ENCODE data around the gene MROH2B.

Gene MROH2B

DNA sequence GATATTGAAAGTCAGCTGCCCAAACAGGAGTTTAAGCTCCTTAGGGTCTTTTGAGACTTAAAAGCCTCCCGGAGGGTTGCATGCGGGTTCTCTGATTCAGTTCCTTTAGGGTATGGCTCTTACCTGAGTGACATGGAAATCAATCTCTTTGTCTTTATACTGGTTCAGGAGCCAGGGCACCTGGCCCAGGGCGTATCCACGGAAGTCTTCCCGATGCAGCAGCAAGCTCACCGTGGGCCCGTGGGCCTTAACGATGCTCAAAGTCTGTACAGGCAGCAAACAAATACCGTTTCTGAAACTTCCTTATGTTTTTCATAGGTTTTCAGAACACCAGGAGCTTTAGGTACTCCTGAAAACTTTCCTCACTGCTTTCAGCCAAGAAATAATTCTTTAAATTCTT, 13.2 kb downstream of the MROH2B start:
- Histone ChIP-seq H3K27ac (no peak overlapping the region), H3K79me2 (ENCODE audit: insufficient read depth, low read depth) (no peaks in the 10 kb centered on the region), H3K4me2 (no peak overlapping the region), H3K27me3 (ENCODE audit: insufficient read depth, low read depth) (no peaks in the 10 kb centered on the region), H3K9ac (no peak overlapping the region), H3K4me3 (IDR thresholded peaks at IDR 0.05; ENCODE audit: insufficient read depth, low read depth, low read length) (no peak overlapping the region), H2AFZ (ENCODE audit: low read depth) (no peak overlapping the region), H3K4me1 (ENCODE audit: low read depth, poor library complexity, severe bottlenecking) (no peaks in the 10 kb centered on the region), H4K20me1 (ENCODE audit: insufficient read depth) (no peaks in the 10 kb centered on the region), H3K36me3 (ENCODE audit: insufficient read depth) (no peaks in the 10 kb centered on the region)
- TF ChIP-seq, protein P1, sequence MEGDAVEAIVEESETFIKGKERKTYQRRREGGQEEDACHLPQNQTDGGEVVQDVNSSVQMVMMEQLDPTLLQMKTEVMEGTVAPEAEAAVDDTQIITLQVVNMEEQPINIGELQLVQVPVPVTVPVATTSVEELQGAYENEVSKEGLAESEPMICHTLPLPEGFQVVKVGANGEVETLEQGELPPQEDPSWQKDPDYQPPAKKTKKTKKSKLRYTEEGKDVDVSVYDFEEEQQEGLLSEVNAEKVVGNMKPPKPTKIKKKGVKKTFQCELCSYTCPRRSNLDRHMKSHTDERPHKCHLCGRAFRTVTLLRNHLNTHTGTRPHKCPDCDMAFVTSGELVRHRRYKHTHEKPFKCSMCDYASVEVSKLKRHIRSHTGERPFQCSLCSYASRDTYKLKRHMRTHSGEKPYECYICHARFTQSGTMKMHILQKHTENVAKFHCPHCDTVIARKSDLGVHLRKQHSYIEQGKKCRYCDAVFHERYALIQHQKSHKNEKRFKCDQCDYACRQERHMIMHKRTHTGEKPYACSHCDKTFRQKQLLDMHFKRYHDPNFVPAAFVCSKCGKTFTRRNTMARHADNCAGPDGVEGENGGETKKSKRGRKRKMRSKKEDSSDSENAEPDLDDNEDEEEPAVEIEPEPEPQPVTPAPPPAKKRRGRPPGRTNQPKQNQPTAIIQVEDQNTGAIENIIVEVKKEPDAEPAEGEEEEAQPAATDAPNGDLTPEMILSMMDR (conservative IDR thresholded peaks at IDR 0.05; ENCODE audit: low read depth, low read length), result no peak

GRCh38 chr5:41057231-41057630, 13.9 kb downstream of the MROH2B start:
- H3K4me1 ChIP-seq (ENCODE audit: low read depth, poor library complexity, severe bottlenecking), result no peaks in the 10 kb centered on the region
- H2AFZ ChIP-seq (ENCODE audit: low read depth), result no peak overlapping the region
- no peaks in the 10 kb centered on the region for H3K79me2 ChIP-seq (ENCODE audit: insufficient read depth, low read depth)
- no peaks in the 10 kb centered on the region for H3K36me3 ChIP-seq (ENCODE audit: insufficient read depth)
- H4K20me1 ChIP-seq (ENCODE audit: insufficient read depth), result no peaks in the 10 kb centered on the region
- no peaks in the 10 kb centered on the region for H3K27me3 ChIP-seq (ENCODE audit: insufficient read depth, low read depth)
- H3K4me3 ChIP-seq (IDR thresholded peaks at IDR 0.05; ENCODE audit: insufficient read depth, low read depth, low read length), result no peak overlapping the region
- no peak overlapping the region for H3K27ac ChIP-seq
- H3K4me2 ChIP-seq, result no peak overlapping the region
- TF ChIP-seq, protein P1 (conservative IDR thresholded peaks at IDR 0.05; ENCODE audit: low read depth, low read length), result no peak
- H3K9ac ChIP-seq, result no peak overlapping the region

DNA sequence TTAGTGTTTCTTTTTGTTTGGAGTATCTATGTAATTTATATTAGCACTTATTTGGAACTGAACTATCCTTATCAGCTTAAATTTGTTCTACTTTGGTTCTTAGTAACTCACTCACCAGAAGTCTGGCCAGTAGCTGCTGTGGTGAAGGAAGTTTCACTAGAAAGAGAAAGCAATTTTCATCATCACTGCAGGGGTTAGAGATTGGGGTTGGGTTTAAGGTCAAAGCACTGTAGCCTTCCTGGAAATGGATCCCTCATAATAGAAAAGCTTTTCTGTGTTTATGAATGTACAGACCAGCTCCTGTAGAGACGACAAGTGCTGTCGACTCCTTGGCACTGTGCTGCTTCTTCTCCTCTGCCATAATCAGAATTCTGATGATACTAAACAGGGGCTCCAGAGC, 22.2 kb downstream of the MROH2B start:
- H3K4me3 ChIP-seq (IDR thresholded peaks at IDR 0.05; ENCODE audit: insufficient read depth, low read depth, low read length), result no peak overlapping the region
- no peaks in the 10 kb centered on the region for H3K79me2 ChIP-seq (ENCODE audit: insufficient read depth, low read depth)
- no peaks in the 10 kb centered on the region for H3K36me3 ChIP-seq (ENCODE audit: insufficient read depth)
- H3K9ac ChIP-seq, result no peak overlapping the region
- no peaks in the 10 kb centered on the region for H3K27me3 ChIP-seq (ENCODE audit: insufficient read depth, low read depth)
- no peaks in the 10 kb centered on the region for H4K20me1 ChIP-seq (ENCODE audit: insufficient read depth)
- H3K27ac ChIP-seq, result no peak overlapping the region
- H3K4me2 ChIP-seq, result no peak overlapping the region
- TF ChIP-seq, protein P1 (conservative IDR thresholded peaks at IDR 0.05; ENCODE audit: low read depth, low read length), result no peak
- H3K4me1 ChIP-seq (ENCODE audit: low read depth, poor library complexity, severe bottlenecking), result no peaks in the 10 kb centered on the region
- no peak overlapping the region for H2AFZ ChIP-seq (ENCODE audit: low read depth)

DNA sequence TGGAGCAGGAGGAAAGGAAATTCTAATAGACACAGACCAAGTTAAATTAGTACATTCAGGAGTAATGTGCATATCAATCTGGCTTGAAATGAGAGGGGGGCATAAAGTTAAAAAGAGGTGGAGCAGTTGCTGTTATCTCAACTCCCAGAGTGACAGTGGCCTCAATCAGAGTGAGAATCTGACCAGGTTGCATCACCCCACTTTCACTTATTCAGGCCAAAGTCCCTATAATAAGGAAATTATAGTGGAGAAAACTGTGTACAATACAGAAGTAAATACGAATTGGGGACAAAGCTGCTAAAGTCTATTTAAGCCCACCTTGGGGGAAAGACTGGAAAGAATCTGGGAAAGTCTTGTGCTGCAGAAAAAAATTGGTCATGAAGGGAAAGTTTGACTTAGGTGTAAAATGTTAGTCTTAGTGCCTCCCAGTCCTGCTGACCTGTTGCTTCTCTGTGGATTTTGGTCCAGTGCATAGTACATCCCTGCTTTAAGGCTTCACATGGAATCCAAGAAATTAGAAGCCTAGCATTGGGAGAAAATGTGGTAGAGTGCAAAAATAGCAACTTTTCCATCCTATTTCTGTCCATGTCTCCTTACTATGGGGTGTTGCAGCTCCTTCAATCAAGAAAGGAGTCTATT, 27.9 kb downstream of the MROH2B start:
- no peak overlapping the region for H3K27ac ChIP-seq
- TF ChIP-seq, protein P1 (conservative IDR thresholded peaks at IDR 0.05; ENCODE audit: low read depth, low read length), result no peak
- H3K9ac ChIP-seq, result no peak overlapping the region
- H3K36me3 ChIP-seq (ENCODE audit: insufficient read depth), result no peaks in the 10 kb centered on the region
- no peaks in the 10 kb centered on the region for H3K79me2 ChIP-seq (ENCODE audit: insufficient read depth, low read depth)
- no peaks in the 10 kb centered on the region for H3K27me3 ChIP-seq (ENCODE audit: insufficient read depth, low read depth)
- no peak overlapping the region for H3K4me2 ChIP-seq
- H3K4me1 ChIP-seq (ENCODE audit: low read depth, poor library complexity, severe bottlenecking), result no peaks in the 10 kb centered on the region
- no peak overlapping the region for H3K4me3 ChIP-seq (IDR thresholded peaks at IDR 0.05; ENCODE audit: insufficient read depth, low read depth, low read length)
- H4K20me1 ChIP-seq (ENCODE audit: insufficient read depth), result no peaks in the 10 kb centered on the region
- H2AFZ ChIP-seq (ENCODE audit: low read depth), result no peak overlapping the region

Data from KMS-11 (cell line).